ENCODE data around the gene LZTR1.

The LZTR1 gene

DNA sequence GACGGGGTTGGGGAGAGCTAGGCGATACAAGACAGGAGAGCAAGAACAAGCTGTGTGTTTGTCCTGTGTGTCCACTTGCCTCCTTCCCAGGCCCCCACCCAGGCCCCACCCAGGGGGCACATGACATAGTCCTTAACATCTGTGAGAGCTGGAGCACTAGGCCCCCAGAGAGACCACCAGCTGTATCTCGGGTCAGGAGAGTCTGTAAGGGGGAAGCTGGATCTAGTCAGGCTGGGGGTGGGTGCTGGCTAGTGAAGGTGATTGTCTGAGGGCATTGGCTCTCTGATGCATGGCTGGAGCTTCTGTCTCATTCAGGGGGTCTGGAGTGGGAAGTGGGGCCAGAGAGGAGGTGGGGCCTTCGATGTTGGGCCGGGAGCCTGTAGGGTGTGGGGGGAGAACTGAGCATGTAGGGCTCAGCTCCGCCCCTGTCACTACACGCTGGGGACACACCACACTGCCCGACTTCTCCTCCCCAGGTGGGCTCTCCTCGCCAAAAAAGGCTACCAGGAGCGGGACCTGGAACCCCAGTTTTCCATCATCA lies 33.4 kb downstream of the LZTR1 start:
- no peak for DNase-seq

DNA sequence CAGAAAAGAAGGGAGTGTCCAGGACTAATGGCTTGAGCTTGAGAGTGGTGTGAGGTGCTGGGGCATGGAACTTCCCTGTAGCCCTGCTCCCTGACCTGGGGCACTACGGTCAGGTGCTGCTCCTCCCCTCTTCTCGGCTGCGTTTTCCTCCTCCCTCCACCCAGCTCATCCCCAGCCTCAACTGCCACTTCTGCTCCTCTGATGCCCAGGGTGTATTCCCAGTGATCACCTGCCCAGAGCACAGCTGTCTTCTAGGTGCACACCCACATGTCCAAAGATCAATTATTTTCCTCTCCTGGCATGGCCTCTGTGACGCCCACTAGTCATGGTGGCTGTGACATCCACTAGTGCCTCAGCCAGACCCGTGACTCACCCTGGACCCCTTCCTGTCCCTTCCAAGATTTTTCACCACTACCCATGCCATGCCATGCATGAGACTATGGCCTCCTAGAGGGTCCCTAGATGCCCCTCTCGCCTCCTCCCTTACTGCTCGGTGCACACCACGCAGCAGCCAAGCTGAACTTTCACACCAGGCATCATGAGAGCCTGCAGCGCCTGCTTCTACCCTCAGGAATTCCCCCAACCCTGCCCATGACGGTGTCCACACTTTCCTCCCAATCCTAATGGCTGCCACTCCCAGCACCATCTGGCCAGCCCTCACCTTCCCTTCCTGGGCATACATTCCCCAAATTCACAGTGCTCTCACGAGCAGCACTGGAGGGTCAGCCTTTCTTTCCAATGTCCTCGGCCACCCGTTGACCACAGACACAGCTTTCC lies 34.7 kb downstream of the LZTR1 start:
- DNase-seq: no peak

DNA sequence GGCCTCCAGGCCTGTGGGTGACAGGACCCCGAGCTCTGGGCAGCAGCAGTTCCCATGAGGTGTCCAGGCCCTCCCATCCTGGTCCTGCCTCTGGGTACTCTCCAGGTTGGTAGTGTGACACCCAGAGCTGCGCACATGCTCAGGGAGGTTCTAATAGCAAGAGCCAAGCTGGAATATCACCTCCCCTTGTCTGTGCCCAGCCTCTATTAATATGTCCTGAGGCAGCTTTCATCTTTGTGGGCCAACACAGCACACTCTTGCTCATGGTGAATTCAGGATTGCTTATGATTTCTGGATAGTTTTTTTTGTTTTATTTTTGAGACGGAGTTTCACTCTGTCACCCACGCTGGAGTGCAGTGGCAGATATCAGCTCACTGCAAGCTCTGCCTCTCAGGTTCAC lies 36.2 kb downstream of the LZTR1 start:
- no peak for DNase-seq

DNA sequence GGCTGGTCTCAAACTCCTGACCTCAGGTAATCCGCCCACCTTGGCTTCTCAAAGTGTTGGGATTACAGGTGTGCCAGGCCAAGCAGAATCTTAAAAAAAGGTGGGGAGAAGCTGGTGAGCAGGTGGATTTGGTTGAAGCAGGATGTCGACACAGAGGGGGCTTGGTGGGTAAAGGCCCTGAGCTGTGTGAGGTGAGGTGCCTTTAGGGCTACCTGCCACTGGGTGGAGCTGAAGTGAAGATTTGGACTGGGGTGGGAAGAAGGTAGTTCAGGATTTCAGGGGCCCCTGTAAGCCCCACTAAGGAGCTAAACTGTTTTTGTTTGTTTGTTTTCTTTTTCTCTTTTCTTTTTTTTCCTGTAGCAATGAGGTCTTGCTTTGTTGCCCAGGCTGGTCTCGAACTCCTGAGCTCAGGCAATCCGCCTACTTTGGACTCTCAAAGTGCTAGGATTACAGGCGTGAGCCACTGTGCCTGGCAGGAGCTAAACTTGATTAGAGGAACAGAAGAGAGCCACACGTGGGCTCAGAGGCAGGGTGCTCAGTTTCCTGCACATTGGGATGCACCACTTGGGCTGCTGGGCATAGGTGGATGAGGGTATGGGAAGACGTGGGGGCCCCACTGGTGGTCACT lies 38.8 kb downstream of the LZTR1 start:
- DNase-seq: no peak

DNA sequence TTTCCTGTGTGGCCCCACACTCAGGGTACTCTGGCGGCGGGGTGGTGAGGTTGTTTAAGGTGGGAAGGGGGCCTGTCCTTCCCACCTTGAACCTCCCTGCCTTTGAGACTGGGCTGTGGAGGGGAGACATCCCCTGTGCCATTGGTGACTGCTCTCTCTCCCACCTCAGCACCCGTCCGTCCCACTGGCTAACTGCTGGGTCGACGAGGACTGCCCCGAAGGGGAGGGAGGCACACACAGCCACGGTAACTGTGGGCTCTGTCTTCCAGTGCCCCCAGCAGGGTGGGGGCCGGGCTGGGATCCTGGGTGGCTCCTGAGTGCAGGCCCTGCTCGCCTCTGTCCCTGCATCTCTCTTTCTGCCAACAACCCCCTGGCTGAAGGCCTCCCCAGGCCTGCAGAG lies 40.4 kb downstream of the LZTR1 start:
- DNase-seq: no peak

DNA sequence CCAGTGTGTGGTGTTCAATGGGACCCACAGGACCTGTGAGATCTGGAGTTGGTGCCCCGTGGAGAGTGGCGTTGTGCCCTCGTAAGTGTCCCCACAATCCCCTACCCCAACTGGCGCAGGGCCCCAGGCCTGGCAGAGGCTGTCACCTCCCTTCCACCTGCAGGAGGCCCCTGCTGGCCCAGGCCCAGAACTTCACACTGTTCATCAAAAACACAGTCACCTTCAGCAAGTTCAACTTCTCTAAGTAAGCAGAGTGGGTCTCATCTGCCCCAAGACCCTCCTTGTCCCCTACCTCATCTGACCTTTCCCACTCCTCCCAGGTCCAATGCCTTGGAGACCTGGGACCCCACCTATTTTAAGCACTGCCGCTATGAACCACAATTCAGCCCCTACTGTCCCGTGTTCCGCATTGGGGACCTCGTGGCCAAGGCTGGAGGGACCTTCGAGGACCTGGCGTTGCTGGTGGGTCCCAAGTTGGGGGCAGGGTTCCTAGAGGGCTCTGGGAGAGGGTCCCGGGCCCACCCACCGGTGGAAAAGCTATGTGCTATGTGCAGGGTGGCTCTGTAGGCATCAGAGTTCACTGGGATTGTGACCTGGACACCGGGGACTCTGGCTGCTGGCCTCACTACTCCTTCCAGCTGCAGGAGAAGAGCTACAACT lies 41.0 kb downstream of the LZTR1 start:
- DNase-seq: no peak

DNA sequence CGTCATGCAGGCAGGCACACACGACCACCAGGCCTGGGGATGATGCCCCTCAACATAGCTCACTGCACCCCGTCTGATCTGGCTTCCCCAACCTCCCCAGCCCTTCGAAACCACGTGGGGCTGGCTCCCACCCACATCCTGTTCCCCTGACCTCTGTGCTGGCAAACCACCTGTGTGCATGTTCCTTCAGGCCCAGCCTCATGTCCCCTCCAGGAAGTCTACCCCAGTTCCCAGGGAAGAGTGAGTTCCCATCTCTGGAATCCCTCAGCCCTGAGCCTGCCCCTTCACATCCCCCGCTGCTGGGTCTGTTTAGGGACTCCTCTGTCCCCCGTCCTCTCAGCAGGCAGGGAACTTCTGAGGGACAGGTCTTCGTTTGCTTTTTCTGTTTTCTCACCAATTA lies 43.2 kb downstream of the LZTR1 start:
- DNase-seq: no peak

DNA sequence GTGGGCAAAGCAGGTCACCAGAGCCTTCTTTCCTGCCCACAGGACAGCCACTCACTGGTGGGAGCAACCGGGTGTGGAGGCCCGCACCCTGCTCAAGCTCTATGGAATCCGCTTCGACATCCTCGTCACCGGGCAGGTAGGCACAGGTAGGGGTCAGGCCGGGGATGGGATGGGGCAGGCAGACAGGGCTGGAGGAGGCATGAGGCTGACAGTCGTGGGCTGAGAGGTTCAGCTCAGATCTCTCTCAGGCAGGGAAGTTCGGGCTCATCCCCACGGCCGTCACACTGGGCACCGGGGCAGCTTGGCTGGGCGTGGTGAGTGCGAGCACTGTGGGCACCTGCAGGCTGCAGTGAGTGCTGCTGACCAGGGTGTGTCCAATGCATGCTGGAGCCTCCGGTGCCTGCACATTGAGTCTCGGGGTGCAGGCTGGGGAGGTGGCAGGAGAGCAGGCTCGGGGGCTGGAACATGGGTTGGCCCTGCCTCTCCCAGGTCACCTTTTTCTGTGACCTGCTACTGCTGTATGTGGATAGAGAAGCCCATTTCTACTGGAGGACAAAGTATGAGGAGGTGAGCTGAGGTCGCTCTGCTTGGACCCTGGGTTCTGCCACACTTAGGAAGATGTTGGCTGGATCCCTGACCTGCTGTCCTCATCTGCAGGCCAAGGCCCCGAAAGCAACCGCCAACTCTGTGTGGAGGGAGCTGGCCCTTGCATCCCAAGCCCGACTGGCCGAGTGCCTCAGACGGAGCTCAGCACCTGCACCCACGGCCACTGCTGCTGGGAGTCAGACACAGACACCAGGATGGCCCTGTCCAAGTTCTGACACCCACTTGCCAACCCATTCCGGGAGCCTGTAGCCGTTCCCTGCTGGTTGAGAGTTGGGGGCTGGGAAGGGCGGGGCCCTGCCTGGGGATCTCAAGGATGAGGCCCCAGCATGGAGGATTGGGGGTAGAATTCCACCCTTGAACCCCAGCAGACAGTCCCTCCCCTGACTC lies 44.0 kb downstream of the LZTR1 start:
- no peak for DNase-seq

DNA sequence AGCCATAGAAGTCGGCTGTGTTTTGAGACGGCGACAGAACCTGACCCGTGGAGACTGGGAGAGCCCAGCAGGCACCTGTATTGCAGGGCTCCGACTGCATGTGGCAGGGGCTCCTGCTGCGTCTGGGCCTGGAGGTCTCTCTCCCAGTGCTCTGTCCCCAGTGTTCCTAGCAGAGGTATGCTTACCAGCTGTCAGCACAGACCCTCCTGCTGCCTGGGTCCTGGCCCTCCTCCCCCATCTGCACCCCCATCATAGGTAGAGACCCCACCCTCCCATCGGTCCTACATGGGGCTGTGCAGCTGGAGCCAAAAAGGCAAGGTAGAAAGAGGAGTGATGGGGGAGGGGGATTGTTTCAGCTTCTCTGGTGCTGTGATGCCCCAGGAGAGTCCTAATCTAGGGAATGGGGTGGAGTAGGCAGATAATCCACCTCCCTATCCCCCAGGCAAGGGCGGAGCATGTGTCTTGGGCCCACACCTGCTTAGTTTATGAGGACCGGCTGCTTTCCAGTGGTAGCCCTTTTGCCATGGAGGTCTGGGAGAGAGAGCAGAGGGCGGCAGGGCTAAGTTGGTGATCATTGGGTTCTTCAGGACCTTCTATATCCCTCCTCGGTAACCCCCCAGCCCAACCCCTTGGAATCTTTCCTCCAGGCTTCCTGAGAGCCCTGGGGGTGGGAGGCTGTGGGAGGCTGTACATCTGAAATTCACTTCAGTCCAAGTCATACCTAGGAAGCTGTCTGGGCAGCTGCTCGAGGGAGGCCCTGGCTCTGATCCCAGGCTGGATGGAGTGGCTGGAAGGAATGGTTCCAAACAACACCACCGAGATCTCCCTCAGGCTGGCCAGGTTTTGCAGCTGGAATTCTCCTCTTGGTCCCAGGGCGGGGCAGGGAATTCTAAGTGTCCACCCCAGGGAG lies 44.9 kb downstream of the LZTR1 start:
- peak; percentile 56 for DNase-seq

DNA sequence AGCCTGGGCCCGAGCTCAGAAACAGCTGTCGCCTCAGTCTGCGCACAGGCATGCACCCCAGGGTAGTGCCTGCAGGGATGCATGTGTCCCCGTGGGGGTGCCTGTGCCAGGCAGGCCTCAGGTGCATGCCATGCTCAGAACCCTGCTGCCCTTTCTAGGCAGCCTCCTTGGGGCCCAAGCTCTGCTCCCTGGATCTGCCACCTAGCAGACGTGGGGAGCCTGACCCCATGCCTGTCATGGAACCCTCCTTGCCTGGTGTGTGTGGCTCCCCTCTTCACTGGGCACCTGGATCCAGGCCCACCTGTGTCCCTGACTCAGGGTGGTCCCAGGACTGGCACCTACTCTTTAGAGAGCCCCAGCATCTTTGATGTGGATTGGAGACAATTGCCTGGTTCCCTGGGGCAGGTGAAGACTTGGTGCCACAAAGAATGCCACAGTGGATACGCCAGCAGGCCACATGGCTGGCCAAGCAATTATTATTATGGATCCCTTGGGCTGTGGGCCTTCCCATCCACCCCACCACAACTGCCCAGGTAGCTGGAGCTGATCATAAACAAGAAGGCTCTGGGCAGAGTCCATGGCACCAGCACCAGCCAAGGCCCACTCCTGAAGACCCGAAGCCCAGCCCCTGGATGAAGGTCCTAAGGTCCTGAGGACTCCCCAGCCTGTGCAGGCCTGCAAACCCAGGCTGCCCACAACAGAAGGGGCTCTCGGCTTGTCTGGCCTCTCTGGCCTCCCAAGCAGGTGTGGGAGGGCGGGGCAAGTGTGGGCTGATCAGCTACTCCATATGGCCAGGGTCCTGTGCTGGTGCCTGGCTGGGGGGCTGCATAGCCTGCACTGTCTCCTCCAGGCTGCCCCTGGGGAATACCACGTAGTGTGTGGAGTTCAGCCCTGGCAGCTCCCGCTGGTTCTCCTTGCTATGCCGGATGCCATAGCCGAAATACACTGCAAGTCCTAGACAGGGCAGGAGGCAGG lies 46.5 kb downstream of the LZTR1 start:
- no peak for DNase-seq

DNA sequence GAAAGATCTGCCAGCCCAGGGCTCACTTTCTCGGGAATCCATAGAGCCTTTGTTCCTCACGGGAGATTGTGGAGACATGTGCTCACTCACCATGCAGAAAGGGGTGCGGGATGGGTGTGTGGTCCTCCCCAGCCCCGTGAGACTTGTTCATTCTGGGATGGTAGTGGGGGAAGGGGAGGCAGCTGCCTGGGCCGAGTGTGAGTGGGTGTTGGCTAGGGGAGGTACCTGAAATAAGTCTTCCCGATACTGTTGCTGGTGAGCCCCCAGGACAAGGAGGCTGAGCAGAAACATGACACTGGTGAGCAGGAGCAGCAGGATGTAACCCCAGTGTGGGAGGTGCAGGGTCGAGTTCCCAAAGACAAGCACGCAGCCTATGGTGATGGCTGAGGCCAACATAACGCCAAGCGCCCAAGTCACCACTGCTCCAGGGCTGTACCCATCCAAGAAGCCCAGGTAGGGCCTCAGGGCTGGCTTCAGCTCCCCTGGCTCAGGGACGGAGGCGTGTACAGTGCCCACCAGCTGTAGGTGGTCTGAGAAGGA lies 47.5 kb downstream of the LZTR1 start:
- DNase-seq: no peak

DNA sequence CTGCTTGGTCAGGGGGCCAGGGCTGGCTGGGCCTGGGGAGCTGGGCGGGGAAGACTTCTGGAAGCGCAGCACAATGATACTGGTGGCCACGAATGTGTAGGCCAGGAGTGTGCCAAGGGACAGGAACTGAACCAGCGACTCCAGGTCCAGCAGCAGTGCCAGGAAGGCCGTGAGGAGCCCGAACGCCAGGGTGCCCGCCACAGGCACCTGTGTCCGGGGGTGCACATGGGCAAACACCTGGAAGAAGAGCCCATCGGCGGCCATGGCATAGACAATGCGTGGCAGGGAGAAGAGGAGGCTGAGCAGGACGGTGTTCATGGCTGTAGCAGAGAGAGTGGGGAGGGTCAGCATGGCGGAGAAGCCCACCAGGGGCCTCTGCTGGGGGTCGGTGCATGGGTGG lies 47.9 kb downstream of the LZTR1 start:
- DNase-seq: no peak

DNA sequence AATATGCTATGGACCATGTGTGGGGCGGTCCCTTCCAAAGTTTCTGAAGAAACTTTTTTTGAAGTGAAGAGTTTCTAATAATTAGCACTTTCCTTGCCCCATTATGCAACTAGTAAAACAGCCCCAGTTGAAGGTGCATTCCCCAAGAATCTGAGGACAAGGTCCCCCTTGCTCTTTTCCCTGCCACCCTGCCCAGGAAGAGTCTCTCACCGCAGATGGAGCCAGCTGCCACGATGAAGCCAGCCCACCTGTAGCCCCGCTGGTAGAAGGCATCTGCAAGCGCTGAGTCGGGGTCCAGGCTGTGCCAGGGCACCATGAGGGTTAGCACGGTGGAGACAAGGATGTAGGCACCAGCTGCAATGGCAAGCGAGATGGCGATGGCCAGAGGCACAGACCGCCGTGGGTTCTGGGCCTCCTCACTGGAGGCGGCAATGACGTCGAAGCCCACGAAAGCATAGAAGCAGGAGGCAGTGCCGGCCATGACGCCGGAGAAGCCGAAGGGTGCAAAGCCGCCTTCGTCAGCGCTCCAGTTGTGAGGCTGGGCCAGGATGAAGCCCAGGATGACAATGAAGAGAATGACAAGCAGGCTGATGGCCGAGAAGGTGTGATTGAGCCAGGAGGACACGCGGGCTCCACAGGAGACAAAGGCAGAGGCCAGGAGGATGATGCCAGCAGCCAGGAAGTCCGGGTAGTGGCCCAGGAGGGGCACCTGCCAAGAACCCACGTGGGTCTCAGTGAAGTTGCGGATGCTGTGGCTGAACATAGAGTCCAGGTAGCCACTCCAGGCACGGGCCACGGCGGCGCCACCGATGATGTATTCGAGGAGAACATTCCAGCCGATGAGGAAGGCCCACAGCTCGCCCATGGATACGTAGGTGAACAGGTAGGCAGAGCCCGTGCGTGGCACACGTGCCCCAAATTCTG lies 48.8 kb downstream of the LZTR1 start:
- DNase-seq: no peak

DNA sequence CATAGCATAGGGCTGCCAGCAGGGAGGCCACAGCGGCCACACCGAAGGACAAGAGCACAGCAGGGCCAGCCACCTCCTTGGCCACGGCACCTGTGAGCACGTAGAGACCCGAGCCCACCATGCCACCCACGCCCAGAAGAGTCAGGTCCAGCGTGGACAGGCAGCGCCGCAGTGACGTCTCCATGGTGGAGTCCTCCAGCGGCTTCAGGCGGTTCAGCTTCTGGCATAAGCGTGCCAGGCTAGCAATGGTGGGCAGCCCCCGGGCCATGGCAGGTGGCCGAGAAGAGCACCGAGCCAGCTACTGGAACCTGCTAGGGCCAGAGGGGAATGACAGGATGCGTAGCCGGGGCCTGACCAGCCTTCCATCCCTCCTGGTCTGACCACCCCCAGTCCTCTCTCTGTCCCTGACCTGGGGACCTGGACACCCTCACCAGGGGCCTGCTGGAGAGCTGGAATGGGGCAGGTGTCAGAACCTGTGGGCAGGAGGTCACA lies 49.5 kb downstream of the LZTR1 start:
- no peak for DNase-seq

DNA sequence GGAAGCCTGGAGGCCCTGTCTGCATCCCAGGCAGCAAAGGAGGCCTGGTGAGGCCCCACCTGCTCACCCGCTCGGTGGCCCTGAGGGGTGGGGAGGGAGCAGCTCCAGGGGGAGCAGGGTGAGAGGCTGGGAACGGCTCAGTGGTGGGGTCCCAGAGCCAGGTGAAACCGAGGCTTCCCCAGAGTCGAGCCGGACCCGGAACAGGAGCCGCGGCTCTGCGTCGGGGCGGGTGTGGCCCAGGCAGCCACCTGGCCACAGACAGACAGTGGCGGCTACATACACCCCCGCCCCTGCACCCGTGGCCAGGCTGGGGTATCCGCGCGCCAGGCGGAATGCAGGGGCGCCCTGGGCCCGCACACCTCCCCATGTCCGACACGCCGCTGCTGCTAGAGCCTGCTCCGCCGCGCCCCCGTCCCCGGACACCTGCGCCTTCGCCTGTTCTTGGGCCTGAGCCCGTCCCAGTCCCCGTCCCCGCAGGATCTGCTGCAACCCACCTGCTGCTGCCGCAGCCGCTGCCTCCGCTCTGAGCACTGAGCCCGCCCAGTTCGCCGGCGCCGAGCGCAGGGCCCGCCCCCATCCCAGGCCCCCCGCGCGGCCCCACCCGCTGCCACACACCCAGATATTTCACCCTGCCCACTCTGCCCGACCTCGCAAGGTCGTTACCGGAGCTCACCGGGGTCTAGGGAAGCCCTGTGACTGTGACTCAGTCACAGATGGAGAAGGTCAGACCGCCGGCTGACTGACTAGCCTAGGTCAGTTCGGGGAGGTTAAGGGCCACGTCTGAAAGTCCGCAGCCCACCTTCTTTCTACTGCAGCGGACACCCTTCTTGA lies 50.2 kb downstream of the LZTR1 start, which contains the start of gene SLC7A4:
Gene SLC7A4 (minus strand): TSS at position 525 of the 831 bp plus-strand sequence. CDS start 749 bp downstream, outside the sequence.
- no peak for DNase-seq

DNA sequence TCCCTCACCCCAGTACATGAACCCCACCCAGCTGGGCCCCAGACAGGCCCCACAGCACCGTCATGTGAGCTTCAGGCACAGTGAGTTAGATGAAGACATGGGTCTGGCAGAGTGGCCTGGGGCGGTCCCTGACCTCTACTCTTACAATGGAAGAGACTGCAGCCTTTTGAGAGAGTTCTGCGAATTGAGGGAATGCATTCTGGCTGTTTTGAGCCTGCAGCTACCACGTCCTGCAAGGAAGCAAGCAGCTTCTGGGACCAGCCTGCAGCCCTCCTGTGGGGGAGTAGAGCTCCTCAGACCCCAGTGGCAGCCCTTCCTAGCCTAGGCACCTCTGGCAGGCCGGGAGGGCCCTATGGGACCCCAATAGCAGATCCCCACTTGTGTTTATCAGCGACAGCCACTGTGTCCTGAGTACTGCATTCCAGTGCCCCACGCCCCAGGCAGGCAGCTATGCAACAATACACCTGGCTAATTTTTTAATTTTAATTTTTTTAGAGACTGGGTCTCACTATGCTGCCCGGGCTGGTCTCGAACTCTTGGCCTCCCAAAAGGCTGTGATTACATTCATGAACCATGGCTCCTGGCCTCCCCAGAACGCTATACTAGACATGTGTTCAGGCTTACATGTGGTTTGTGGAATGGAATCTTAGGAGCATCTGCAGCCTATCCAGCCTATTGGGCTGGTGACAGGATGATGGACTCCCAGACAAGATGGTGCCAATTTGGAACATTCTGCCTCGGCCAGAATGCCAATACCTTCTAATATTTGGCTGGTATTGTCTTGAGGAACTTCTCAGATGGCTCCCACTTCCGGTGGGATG lies 51.0 kb downstream of the LZTR1 start:
- DNase-seq: no peak
